ENCODE results near the gene UBE2L6. TPM values are rescaled to one million over a fixed set of nuclear protein-coding genes. Genes with fewer than 3 reads are reported as not detected.

The UBE2L6 gene
- total and polyA plus RNA-seq, 2 experiments from 2014 or later = 41.5 to 75.9 TPM

DNA sequence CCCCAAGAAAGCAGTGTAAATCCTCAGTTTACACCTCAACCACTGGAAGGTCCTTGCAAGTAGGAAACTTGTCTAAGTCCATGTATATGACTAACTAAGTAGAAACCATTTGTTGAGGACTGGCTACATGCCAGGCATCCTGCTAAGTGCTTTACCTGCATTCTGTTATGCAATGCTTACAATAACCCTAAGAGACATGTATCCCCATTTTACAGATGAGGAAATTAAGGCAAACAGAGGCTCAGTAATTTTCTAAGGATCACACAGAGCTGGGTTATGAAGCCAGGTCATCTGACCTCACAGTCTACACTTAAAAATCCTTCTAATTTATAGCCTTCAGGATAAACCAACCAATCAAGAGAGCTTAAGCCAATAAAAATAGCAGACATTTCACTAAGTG, 38.5 kb downstream of the UBE2L6 start:
- Histone ChIP-seq H3K4me1 (ENCODE audit: insufficient read depth) (0 out of 2 replicates have a peak, but pooled peaks cover 5% of the 10 kb centered on the region), H3K79me2 (ENCODE audit: insufficient read depth) (peaks cover 21% of the 10 kb centered on the region), H3K27ac (no peak overlapping the region), H3K4me3 (no peak overlapping the region), H2AFZ (no peak overlapping the region), H3F3A (ENCODE audit: insufficient read depth) (no peaks in the 10 kb centered on the region), H4K20me1 (ENCODE audit: insufficient read depth) (no peaks in the 10 kb centered on the region), H3K9me2 (ENCODE audit: insufficient read depth) (no peaks in the 10 kb centered on the region), H3K9me3 (ENCODE audit: low read depth) (no peaks in the 10 kb centered on the region), H3K27me3 (replicated peaks; ENCODE audit: insufficient read depth) (no peaks in the 10 kb centered on the region), H3K4me2 (ENCODE audit: unreplicated experiment) (no peak overlapping the region), H3K36me3 (ENCODE audit: low read depth) (no peaks in the 10 kb centered on the region), H3K9ac (no peak overlapping the region)
- in situ Hi-C loops (cut with MboI) = loop anchor here (10.0 kb wide), 1 partner anchor 74 kb away; no protein-coding TSS in a partner anchor
- no peak for DNase-seq
- TF ChIP-seq EZH2phosphoT487 (IDR thresholded peaks at IDR 0.05; ENCODE audit: insufficient read depth, low read depth) = no peak
- no peak for TF ChIP-seq EZH2 (IDR thresholded peaks at IDR 0.05; ENCODE audit: insufficient read depth, poor library complexity, severe bottlenecking)

DNA sequence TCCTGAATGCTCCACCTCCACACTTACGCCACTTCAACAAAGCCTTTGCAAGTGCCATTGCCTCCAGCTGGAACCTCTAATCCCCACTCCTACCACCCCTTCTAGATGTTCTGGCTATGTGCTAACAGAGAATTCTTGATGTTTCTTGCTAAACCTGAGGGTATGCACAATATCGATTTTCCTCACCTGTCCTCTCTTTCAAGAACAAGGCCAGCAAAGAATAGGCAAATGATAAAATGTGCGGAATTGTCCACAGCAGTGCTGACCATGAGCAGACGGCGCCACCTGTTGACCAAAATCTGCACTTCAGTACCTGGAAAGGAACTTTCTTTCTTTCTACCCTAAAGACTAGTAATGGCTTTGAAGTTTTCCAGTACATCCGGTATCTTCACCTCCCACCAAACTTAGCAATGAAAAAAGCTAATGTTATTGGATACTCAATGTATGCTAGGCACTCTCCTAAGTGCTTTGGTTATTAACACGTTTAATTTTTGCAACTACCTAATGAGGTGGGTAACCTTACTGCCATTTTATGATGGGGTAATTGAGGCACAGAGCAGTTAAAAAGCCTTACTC, 40.3 kb downstream of the UBE2L6 start:
- no peak overlapping the region for H3K27ac ChIP-seq
- H3K4me2 ChIP-seq (ENCODE audit: unreplicated experiment) = no peak overlapping the region
- in situ Hi-C loops (cut with MboI) = loop anchor here (10.0 kb wide), 1 partner anchor 72 kb away; no protein-coding TSS in a partner anchor
- H3K36me3 ChIP-seq (ENCODE audit: low read depth) = no peaks in the 10 kb centered on the region
- no peak for TF ChIP-seq EZH2phosphoT487 (IDR thresholded peaks at IDR 0.05; ENCODE audit: insufficient read depth, low read depth)
- no peak for TF ChIP-seq EZH2 (IDR thresholded peaks at IDR 0.05; ENCODE audit: insufficient read depth, poor library complexity, severe bottlenecking)
- WGBS, 2 experiments (ENCODE audit: low coverage in 1 of 2, low lambda C conversion rate in 2 of 2, missing lambda C conversion rate in 2 of 2) = 21 to 22% methylated on average over 7 of the region's 7 CpGs
- H3K9me2 ChIP-seq (ENCODE audit: insufficient read depth) = no peaks in the 10 kb centered on the region
- no peak overlapping the region for H2AFZ ChIP-seq
- H3K27me3 ChIP-seq (replicated peaks; ENCODE audit: insufficient read depth) = no peaks in the 10 kb centered on the region
- peak; percentile 66 for DNase-seq
- H4K20me1 ChIP-seq (ENCODE audit: insufficient read depth) = no peaks in the 10 kb centered on the region
- no peaks in the 10 kb centered on the region for H3K9me3 ChIP-seq (ENCODE audit: low read depth)
- 0 out of 2 replicates have a peak, but pooled peaks cover 5% of the 10 kb centered on the region for H3K4me1 ChIP-seq (ENCODE audit: insufficient read depth)
- no peaks in the 10 kb centered on the region for H3F3A ChIP-seq (ENCODE audit: insufficient read depth)
- no peak overlapping the region for H3K4me3 ChIP-seq
- H3K79me2 ChIP-seq (ENCODE audit: insufficient read depth) = peaks cover 21% of the 10 kb centered on the region
- no peak overlapping the region for H3K9ac ChIP-seq

DNA sequence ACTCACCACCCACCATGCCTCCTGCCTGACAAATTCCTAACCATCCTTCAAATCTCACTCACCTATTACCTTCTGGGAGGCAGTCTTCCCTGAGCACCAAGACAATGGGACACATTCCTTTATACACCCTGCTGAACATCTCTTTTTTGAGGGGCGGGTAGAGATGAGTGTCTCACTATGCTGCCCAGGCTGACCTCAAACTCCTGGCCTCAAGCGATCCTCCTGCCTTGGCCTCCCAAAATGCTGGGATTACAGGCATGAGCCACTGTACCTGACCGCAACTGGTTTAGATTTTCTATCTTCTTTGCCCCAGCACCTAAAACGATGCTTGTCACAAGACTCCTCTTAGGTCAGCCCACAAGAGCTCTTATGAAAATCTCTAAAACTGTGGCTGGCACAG, 44.1 kb downstream of the UBE2L6 start:
- Histone ChIP-seq H3K27me3 (replicated peaks; ENCODE audit: insufficient read depth) (no peaks in the 10 kb centered on the region), H4K20me1 (ENCODE audit: insufficient read depth) (no peaks in the 10 kb centered on the region), H3K4me2 (ENCODE audit: unreplicated experiment) (no peak overlapping the region), H3K79me2 (ENCODE audit: insufficient read depth) (no peaks in the 10 kb centered on the region), H3K27ac (no peak overlapping the region), H2AFZ (no peak overlapping the region), H3K9me3 (ENCODE audit: low read depth) (no peaks in the 10 kb centered on the region), H3K9me2 (ENCODE audit: insufficient read depth) (no peaks in the 10 kb centered on the region), H3K4me1 (ENCODE audit: insufficient read depth) (no peaks in the 10 kb centered on the region), H3K9ac (no peak overlapping the region), H3K4me3 (no peak overlapping the region), H3K36me3 (ENCODE audit: low read depth) (no peaks in the 10 kb centered on the region), H3F3A (ENCODE audit: insufficient read depth) (no peaks in the 10 kb centered on the region)
- 78 to 79% methylated on average over 4 of the region's 4 CpGs for WGBS, 2 experiments (ENCODE audit: low coverage in 1 of 2, low lambda C conversion rate in 2 of 2, missing lambda C conversion rate in 2 of 2)
- no peak for DNase-seq
- in situ Hi-C loops (cut with MboI) = loop anchor here (10.0 kb wide), 1 partner anchor 69 kb away; no protein-coding TSS in a partner anchor
- no peak for TF ChIP-seq EZH2phosphoT487 (IDR thresholded peaks at IDR 0.05; ENCODE audit: insufficient read depth, low read depth)
- no peak for TF ChIP-seq EZH2 (IDR thresholded peaks at IDR 0.05; ENCODE audit: insufficient read depth, poor library complexity, severe bottlenecking)

DNA sequence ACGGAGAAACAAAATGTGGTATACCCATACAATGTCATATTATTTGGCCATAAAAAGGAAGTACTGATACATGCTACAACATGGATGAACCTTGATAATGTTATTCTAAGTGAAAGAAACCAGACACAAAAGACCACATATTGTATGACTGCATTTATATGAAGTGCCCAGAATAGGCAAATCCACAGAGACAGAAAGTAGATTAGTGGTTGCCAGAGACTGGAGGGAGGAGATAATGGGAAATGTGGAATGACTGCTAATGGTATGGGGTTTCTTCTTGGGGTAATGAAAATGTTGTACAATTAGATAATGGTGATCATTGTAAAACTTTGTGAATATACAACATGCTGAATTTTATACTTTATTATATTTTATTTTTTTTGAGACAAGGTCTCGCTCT, 46.4 kb downstream of the UBE2L6 start:
- Histone ChIP-seq H3K4me3 (no peak overlapping the region), H3K9me2 (ENCODE audit: insufficient read depth) (no peaks in the 10 kb centered on the region), H3K79me2 (ENCODE audit: insufficient read depth) (no peaks in the 10 kb centered on the region), H3K4me2 (ENCODE audit: unreplicated experiment) (no peak overlapping the region), H4K20me1 (ENCODE audit: insufficient read depth) (no peaks in the 10 kb centered on the region), H3K36me3 (ENCODE audit: low read depth) (no peaks in the 10 kb centered on the region), H3K9ac (no peak overlapping the region), H3F3A (ENCODE audit: insufficient read depth) (no peaks in the 10 kb centered on the region), H3K4me1 (ENCODE audit: insufficient read depth) (peaks cover 1% of the 10 kb centered on the region; the same call in 1 of the 2 replicates), H2AFZ (no peak overlapping the region), H3K27me3 (replicated peaks; ENCODE audit: insufficient read depth) (no peaks in the 10 kb centered on the region), H3K27ac (no peak overlapping the region), H3K9me3 (ENCODE audit: low read depth) (no peaks in the 10 kb centered on the region)
- no peak for TF ChIP-seq EZH2 (IDR thresholded peaks at IDR 0.05; ENCODE audit: insufficient read depth, poor library complexity, severe bottlenecking)
- in situ Hi-C loops (cut with MboI) = loop anchor here (10.0 kb wide), 1 partner anchor 66 kb away; no protein-coding TSS in a partner anchor
- WGBS, 2 experiments (ENCODE audit: low coverage in 1 of 2, low lambda C conversion rate in 2 of 2, missing lambda C conversion rate in 2 of 2) = 92 to 98% methylated on average over 2 of the region's 2 CpGs
- no peak for DNase-seq

Data from GM23248 (cell line).